ENCODE measurements around the gene ICAM2. TPM values are rescaled to one million over a fixed set of nuclear protein-coding genes. Genes with fewer than 3 reads are reported as not detected.
"Not testable (repeated sequence)": the region's sequence is repeated elsewhere in the genome, so short reads cannot be mapped to it uniquely, and the experiment has no call there.

The ICAM2 gene
- total RNA-seq, 1 donor from 2014 or later: 70.5 TPM

DNA sequence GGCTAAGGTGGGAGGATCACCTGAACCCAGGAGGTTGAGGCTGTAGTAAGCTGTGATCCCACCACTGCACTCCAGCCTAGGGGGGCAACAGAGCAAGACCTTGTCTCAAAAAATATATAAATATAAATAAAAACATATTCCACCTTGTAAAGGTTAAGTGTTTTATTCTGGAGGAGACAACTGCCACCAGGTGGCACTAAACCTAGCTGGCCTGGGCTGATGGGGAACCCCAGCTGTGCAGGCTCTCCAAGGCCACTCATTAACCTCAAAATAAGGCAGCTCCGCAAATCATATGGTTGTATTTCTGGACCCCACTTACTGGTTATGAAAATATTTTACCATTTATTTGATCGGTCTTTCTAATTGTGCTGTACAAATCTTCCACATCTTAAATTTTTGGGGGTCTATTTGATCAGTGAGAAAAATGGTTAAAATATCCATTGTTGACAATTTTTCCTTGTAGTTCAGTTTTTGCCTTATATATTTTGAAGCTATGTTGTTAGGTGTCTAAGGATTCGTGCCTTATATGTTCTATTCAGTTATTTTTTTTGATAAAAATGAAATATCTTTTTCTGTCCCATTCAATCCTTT lies 8.5 kb upstream of the ICAM2 start:
- DNase-seq: no peak
- no peaks in the 10 kb centered on the region for H3K9me3 ChIP-seq
- H3K27me3 ChIP-seq: no peaks in the 10 kb centered on the region
- ATAC-seq: peak; percentile 78
- no peaks in the 10 kb centered on the region for H3K36me3 ChIP-seq
- TF ChIP-seq, protein P1, sequence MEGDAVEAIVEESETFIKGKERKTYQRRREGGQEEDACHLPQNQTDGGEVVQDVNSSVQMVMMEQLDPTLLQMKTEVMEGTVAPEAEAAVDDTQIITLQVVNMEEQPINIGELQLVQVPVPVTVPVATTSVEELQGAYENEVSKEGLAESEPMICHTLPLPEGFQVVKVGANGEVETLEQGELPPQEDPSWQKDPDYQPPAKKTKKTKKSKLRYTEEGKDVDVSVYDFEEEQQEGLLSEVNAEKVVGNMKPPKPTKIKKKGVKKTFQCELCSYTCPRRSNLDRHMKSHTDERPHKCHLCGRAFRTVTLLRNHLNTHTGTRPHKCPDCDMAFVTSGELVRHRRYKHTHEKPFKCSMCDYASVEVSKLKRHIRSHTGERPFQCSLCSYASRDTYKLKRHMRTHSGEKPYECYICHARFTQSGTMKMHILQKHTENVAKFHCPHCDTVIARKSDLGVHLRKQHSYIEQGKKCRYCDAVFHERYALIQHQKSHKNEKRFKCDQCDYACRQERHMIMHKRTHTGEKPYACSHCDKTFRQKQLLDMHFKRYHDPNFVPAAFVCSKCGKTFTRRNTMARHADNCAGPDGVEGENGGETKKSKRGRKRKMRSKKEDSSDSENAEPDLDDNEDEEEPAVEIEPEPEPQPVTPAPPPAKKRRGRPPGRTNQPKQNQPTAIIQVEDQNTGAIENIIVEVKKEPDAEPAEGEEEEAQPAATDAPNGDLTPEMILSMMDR (IDR thresholded peaks at IDR 0.05): peak; percentile 86
- intact Hi-C loops (cut with DNase I): loop anchor here (10.0 kb wide), 1 partner anchor 114 kb away; the partner anchor contains the start of genes CSHL1 and GH1
- H3K27ac ChIP-seq: no peak overlapping the region
- H3K4me1 ChIP-seq: peaks cover 12% of the 10 kb centered on the region
- H3K4me3 ChIP-seq: no peak overlapping the region

DNA sequence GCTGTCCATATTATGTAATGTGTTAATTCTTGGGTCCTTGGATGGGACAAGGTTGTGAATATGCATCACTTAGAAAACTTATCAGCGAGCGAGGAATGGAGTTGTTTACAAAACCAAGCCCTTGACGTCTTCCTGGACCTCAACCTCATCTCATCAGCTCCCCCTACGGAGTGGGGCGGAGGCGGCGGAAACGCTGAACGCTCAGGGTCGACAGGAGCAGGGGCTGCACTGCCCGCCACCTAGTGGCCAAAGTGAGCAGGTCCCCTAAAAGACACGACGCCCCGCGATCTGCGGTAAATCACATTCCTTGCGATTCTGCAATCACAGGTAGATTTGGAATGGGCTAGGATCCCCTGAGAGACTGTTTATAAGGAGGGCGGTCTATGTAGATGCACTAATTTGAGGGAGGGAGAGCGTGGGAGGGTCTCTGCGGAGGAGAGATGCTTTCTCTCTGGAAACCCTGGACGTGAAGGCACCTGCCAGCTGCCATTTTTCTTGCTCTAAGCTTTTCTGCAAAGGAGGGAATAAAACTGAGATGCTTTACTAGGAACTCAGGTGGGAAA lies 5.4 kb upstream of the ICAM2 start:
- ATAC-seq (peak; percentile 94), DNase-seq (peak; percentile 90)
- H3K36me3 ChIP-seq: no peaks in the 10 kb centered on the region
- peak overlapping the region; percentile 44 for H3K27ac ChIP-seq
- H3K4me3 ChIP-seq: peak overlapping the region; percentile 10
- no peaks in the 10 kb centered on the region for H3K9me3 ChIP-seq
- intact Hi-C loops (cut with DNase I): loop anchor here (10.0 kb wide), 1 partner anchor 111 kb away; the partner anchor contains the start of genes CSHL1 and GH1
- no peaks in the 10 kb centered on the region for H3K27me3 ChIP-seq
- H3K4me1 ChIP-seq: peaks cover 19% of the 10 kb centered on the region
- TF ChIP-seq, protein P1 (IDR thresholded peaks at IDR 0.05): peak; percentile 97

DNA sequence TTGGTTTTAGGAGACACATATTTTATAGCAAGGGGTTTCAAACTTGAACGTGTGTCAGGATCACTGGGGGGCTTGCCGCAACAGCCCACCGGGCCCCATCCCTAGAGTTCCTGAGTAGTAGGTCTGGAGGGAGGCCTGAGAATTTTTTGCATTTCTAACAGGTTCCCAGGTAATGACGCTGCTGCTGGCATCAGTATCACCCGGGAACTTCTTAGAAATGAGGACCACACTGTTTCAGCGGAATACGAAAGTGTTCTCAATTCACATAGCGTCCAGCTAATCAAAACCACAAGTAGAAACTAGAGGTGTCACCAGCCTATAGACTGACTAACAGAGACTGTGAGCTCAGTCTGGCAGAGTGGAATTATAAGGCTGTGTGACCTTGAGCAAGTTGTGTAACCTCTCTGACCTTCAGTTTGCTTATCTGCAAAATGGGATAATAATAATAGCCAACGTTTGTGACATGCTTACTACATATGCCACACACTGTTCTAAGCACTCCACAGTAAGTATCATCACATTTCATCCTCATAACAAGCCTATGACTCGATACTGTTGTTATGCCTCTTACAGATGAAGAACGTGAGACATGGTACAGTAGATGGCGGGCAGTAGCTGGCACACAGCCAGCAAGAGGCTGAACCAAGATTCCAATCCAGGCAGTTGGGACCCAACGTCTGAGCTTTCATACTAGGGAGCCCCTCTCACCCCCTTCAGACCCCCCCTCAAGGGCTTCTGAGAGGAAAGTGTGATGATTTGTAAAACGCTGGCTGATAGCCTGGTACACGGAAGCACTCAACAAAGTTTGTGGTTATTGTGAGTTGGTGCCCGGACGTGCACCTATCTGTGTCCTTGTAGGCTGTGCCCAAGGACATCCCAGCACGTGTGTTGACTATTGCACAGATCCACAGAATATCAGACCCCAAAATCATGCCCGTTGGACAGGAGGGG lies 4.6 kb upstream of the ICAM2 start:
- peak; percentile 7 for ATAC-seq
- intact Hi-C loops (cut with DNase I): loop anchor here (10.0 kb wide), 1 partner anchor 110 kb away; the partner anchor contains the start of genes CSHL1 and GH1
- Histone ChIP-seq H3K27me3 (no peaks in the 10 kb centered on the region), H3K4me3 (no peak overlapping the region), H3K36me3 (no peaks in the 10 kb centered on the region), H3K9me3 (no peaks in the 10 kb centered on the region), H3K4me1 (peaks cover 19% of the 10 kb centered on the region), H3K27ac (peak overlapping the region; percentile 44)
- TF ChIP-seq, protein P1 (IDR thresholded peaks at IDR 0.05): no peak
- no peak for DNase-seq

DNA sequence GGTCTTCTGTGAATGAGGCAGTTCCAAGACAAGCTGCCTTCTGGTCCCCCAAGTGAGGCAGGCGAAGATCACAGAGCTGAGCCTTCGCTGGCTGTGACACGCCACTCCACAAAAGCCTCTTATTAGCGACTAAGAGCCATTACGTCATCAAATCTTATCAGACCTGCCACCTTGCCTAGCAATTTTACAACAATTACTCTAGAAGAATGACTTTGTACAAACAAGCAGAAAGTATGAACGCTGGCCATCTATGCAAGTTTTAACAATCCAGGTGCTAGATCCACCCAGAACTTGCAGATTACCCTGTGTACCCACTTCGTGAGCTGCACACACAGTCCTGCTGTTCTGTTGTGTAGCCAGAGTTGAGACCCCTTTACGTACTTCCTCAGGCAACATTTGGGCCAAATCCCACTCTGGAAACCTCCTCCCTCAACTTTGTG lies 3.8 kb upstream of the ICAM2 start:
- no peak overlapping the region for H3K4me3 ChIP-seq
- DNase-seq (no peak), ATAC-seq (no peak)
- peak overlapping the region; percentile 36 for H3K27ac ChIP-seq
- H3K27me3 ChIP-seq: no peaks in the 10 kb centered on the region
- no peaks in the 10 kb centered on the region for H3K36me3 ChIP-seq
- TF ChIP-seq, protein P1 (IDR thresholded peaks at IDR 0.05): no peak
- H3K4me1 ChIP-seq: peaks cover 19% of the 10 kb centered on the region
- H3K9me3 ChIP-seq: no peaks in the 10 kb centered on the region
- intact Hi-C loops (cut with DNase I): loop anchor here (10.0 kb wide), 1 partner anchor 109 kb away; the partner anchor contains the start of genes CSHL1 and GH1

DNA sequence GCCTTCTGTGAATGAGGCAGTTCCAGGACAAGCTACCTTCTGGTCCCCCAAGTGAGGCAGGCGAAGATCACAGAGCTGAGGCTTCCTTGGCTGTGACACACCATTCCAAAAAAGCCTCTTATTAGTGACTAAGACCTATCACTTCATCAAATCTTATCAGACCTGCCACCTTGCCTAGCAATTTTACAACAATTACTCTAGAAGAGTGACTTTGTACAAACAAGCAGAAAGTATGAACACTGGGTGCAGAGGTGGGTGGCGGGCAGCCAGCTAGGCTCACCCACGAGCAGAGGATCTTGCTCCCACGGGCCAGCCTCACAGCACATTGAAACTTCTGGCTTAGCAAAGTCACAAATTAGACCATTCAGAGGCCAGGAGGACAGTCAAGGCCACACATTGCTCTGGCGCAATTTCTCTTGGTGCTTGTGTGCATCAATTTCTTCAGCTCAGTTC lies 2.2 kb upstream of the ICAM2 start:
- ATAC-seq: no peak

DNA sequence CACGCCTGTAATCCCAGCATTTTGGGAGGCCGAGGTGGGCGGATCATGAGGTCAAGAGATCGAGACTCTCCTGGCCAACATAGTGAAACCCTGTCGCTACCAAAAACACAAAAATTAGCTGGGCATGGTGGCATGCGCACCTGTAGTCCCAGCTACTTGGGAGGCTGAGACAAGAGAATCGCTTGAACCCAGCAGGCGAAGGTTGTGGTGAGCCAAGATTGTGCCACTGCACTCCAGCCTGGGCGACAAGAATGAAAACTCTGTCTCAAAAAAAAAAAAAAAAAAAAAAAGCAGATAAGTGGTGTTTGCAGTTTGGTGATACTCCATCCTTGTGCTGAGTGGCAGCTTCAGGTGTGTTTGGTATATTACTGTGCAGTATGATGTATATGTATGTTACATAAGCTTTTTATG lies 877 bp downstream of the ICAM2 start:
- not testable (repeated sequence) for H3K36me3 ChIP-seq

More for the DNA sequence above, 2.2 kb upstream of the ICAM2 start:
- Histone ChIP-seq H3K4me1 (peaks cover 19% of the 10 kb centered on the region), H3K27ac (no peak overlapping the region), H3K36me3 (no peaks in the 10 kb centered on the region), H3K9me3 (no peaks in the 10 kb centered on the region), H3K4me3 (no peak overlapping the region), H3K27me3 (no peaks in the 10 kb centered on the region)
- DNase-seq: no peak
- TF ChIP-seq, protein P1 (IDR thresholded peaks at IDR 0.05): no peak
- intact Hi-C loops (cut with DNase I): loop anchor here (10.0 kb wide), 1 partner anchor 108 kb away; the partner anchor contains the start of genes CSHL1 and GH1

More for the DNA sequence above, 877 bp downstream of the ICAM2 start:
- H3K4me1 ChIP-seq: peaks cover 24% of the 10 kb centered on the region
- DNase-seq; ATAC-seq; H3K9me3 ChIP-seq; H3K27me3 ChIP-seq; intact Hi-C loops (cut with DNase I): not testable (repeated sequence)
- H3K27ac ChIP-seq: peak overlapping the region; percentile 72
- peak overlapping the region; percentile 50 for H3K4me3 ChIP-seq

Data from upper lobe of right lung (tissue), 1 donor.